Stimulated activated CD8-positive, alpha-beta memory T cell treated with anti-CD3 and anti-CD28 coated beads, Interleukin-4, amount 100 ng/mL, for 4 hours (primary cell): ENCODE data around the gene TTC8.
"Not testable (repeated sequence)": the region's sequence is repeated elsewhere in the genome, so short reads cannot be mapped to it uniquely, and the experiment has no call there.

Experiments
- DNase-seq, 2 donors: peaks; one replicate each; pipeline ENCODE4 v3.0.0-alpha.2; 2020; ENCODE audit warnings: low read depth in 2 of 2, low spot score in 1 of 2

The TTC8 gene

GRCh38 chr14:88823968-88824313 lies 510 bp upstream of the TTC8 start:
- no peak for DNase-seq

- no peak for DNase-seq
Observed at GRCh38 chr14:88825078-88825458, 617 bp downstream of the TTC8 start.

DNA sequence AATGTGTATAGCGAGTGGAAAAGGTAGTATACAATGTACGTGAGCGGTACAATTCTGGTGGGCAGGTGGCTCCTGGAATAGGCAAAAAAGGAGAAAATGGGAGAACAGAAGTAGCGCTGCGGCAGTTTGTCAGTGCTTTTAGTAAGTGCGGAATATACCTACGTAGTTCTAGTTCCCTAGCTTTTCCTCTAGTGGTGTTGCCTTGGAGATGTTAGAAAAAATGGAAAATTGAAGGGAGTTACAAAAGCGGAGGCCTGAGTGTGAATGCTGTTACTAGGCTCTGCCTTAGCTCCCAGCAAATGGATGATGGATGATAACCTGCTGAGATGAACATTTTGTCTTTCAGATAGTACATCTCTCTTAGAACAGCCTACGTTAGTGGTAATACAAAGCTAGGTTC lies 1.1 kb downstream of the TTC8 start:
- no peak for DNase-seq

DNA sequence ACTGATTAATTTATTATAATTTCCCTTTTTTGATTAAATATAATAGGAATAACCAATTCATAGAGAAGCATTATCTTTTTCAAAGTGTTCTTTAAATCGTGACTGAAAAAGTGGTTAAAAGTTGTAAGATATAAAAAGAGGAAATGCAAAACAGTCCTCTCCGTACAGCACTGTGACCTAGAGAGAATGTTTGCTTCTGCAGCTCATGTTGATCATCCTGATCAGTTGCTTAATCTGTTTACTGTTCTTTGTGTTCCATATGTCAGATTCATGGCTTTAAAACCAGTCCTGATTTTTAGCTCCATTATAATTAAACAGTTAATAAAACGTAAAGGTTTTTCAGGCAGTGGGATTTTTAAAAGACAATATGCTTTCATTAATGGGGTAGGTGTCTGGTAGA lies 4.7 kb downstream of the TTC8 start:
- DNase-seq, result no peak

DNA sequence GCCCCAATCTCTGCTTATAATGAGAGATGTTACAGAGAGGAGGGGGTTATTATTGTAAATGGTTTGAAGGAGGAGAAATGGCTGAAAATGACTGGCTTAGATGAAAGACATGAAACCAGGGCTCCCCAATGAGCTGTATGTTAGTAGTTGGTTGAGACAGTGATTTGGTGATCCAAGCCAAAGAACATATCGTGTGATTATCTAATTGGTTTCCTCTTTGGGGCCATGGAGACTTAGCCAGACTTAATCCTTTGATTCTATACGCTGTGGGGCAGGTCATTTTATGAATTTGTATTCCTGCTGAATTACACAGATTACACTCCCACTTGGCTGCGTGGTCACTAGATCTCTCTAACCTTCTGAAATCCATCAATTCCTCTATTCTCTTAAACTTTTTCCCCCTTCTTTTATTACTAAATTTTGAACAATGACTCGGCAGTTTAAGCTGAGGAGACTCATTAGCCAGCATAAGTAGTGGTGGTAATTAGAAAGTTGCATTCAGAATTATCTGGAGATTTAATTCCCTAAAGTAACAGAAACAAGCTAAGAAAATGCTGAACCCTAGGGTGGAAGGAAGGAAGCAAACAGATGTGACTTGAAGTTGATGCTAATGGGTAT lies 5.3 kb downstream of the TTC8 start:
- DNase-seq, result no peak

DNA sequence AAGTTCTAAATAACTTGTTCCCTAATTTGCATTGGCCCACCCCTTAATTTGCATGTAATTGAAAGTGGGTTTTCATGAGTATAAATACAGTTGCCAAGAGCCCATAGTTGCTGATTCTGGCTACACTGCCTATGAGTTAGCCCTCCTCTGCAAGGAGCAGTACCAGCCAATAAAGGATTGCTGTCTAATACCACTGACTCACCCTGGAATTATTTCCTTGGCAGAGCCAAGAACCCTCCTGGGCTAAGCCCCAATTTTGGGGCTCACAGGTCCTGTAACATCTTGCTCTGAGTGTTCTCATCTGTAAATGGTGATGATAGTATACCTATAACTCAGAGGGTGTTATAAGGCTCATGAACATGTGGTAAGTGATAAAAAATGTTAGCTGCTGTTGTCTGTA lies 6.8 kb downstream of the TTC8 start:
- no peak for DNase-seq

- DNase-seq, result no peak
Observed at GRCh38 chr14:88834883-88835431, 10.5 kb downstream of the TTC8 start.

GRCh38 chr14:88835661-88836060 lies 11.2 kb downstream of the TTC8 start:
- no peak for DNase-seq

GRCh38 chr14:88837495-88837894 lies 13.0 kb downstream of the TTC8 start:
- DNase-seq, result no peak

GRCh38 chr14:88838015-88838414 lies 13.6 kb downstream of the TTC8 start:
- DNase-seq, result no peak

DNA sequence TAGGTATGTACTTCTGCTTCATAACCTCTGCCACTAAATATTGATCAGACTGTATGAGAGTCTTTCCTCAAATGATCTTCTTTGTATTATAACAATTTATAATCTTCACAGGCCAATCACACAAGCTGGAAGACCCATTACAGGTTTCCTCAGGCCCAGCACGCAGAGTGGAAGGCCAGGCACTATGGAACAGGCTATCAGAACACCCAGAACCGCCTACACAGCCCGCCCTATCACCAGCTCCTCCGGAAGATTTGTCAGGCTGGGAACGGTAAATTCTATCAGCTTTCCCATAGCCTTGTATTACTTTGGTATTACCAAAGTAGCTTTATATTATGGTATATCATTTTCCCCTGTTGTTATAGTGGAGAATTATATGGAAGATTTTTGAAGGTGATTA lies 16.5 kb downstream of the TTC8 start:
- DNase-seq, result no peak

- no peak for DNase-seq
Observed at GRCh38 chr14:88841741-88842140, 17.3 kb downstream of the TTC8 start.

GRCh38 chr14:88842414-88842813 lies 18.0 kb downstream of the TTC8 start:
- DNase-seq, result no peak

DNA sequence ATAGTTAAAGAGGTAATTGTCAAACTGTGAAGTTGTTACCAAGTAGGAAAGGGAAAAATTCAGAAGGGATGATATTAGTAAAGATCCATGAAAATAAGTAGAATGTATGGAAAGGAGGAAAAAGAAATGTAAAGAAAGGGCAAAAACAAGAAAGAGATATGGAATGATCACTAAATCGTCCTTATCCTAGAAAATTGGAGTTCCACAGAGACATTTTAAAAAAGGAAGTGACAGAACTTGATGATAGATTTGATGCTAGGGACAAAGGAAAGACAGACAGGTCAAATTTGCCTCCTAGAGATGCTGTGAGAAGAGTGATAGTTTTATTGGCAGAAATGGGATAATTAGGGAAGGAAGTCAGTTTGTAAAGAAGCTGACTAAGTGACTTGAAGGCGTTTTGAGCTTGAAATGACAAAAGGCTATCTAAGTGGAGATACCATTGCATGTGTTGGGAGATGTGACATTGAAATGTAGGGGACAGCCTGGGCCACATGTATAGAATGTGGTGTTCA lies 20.6 kb downstream of the TTC8 start:
- DNase-seq, result no peak

DNA sequence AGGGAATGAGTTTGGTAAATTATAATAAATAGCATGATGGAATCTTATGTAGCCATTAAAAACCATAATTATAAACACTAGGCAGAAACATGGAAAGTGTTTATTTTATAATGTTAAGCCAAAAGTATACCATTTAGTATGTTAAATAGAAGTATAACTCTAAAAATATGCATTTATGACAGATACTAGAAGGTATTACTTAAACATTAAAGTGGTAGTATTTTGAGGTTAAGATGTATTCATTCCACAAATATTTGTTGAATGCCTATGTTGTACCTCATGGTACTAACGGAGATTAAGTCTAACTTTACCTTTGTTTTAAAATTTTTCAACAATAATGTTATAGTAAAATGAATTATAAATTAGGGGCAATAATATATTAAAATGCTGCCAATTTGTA lies 24.1 kb downstream of the TTC8 start:
- DNase-seq, result no peak

DNA sequence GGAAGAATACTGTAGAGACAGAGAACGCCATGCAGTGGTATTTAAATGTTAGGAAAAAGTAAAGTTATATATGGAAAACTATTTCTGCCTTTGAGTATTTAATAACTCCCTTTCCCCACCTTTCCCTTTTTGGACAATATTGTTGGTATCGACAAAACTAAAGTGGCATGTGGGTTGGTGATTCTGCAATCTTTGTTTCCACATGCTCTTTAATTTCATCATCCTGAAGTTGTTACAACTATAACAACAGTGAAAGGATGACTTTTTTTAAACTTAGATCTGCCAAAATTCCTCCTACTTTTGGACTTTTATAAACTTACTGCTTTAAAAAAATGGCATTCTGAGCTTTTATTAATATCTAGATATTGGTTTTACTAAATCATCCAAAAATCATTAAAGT lies 25.3 kb downstream of the TTC8 start:
- DNase-seq, result no peak

DNA sequence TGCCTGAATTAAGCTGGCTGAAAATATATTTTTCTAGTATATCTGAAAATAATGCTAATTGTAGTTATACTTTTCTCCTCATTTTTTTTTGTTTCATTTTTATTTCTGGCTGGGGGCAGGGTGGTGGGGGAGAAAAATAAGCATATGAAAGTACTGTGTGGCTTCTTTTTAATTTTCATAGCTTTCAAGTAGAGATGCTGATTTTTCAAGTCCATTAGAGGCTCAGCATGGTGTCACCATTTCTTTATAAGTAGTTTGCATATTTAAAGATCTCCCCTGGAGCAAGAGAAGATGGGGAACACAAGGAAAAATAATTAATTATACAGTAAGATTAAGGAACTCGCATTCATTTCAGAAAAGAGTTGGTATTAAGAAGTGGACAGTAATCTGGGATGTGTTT lies 27.1 kb downstream of the TTC8 start:
- DNase-seq, result no peak

- no peak for DNase-seq
Observed at GRCh38 chr14:88852632-88853031, 28.2 kb downstream of the TTC8 start.

GRCh38 chr14:88853129-88853528 lies 28.7 kb downstream of the TTC8 start:
- DNase-seq, result no peak

- no peak for DNase-seq
Observed at GRCh38 chr14:88856786-88857366, 32.4 kb downstream of the TTC8 start.

DNA sequence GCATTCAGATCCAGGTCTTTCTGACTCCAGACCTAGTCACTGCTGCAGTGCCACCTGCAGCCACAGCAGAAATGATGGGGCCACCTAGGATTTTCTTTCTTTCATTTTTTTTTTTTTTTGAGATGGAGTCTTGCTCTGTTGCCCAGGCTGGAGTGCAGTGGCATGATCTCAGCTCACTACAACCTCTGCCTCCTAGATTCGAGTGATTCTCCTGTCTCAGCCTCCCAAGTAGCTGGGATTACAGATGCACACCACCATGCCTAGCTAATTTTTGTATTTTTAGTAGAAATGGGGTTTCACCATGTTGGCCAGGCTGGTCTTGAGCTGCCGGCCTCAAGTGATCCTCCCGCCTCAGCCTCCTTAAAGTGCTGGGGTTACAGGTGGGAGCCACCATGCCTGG lies 33.4 kb downstream of the TTC8 start:
- not testable (repeated sequence) for DNase-seq

GRCh38 chr14:88859118-88859517 lies 34.7 kb downstream of the TTC8 start:
- DNase-seq, result not testable (repeated sequence)

GRCh38 chr14:88863167-88863566 lies 38.7 kb downstream of the TTC8 start:
- no peak for DNase-seq
